22Rv1 (cell line): Measurements from ENCODE around the gene GDNF.

Experiments used
- CTCF ChIP-seq: fragments of 450-650 bp; IDR thresholded peaks from 2 replicates; pipeline ENCODE4 v1.5.1; 2017; ENCODE audit warnings: mild to moderate bottlenecking
- ZFX ChIP-seq: fragments of 450-650 bp; IDR thresholded peaks from 2 replicates; pipeline ENCODE4 v1.6.1; 2017; ENCODE audit warnings: antibody characterized with exemption, borderline replicate concordance

DNA sequence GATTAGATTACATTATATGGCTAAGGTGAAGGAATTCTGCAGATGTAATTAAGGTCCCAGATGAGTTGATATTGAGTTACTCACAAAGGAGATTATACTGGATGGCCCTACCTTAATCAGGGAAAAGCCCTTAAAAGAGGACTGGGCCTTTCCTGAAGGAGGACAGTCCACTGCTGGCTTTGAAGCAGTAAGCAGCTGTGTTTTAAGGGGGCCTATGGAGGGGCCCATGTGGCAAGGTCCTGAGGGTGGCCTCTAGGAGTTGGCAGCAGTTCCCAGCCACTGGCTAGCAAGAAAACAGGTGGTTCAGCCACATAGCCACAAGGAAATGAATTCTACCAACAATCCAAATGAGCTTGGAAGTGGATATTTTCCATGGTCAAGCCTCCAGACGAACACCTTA lies 36.4 kb upstream of the GDNF start:
- TF ChIP-seq CTCF (no peak), ZFX (no peak)
